NOMO-1 treated with DMSO at 0.1 percent for 48 hours (cell line): ENCODE results near the gene ROGDI.

Experiments used
- DNase-seq: peaks from one replicate; lab custom pipeline; 2025; ENCODE audit not compliant: unreplicated experiment; lab: John Stamatoyannopoulos, UW

Gene ROGDI

DNA sequence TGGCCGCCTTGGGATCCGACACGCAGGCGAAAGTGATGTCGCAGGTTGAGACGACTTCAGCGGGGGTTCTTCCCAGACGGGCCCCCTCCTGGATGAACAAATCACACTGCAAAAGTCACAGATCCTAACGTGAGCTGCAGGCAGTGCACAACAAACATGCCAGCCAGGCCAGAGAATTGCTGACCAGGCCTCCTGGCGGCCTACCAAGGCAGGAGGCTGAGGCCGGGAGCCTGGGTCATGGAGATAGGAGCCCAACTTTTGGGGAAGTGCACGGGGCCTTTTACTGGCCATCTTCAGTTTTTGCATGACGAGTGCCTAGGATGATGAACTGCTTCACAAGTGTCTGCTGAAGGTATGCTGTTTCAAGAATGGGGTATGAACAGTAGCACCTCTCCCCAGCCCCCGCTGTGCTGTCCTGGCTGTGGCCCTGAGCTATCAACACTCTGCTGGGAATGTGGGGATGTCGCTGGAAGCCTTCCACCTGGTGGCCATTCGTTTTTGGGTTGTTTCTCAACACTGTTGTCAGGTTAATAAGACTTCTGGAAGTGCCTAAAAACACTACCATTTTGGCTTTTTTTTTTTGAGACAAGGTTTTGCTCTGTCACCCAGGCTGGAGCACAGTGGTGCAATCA is 12.2 kb upstream of the ROGDI start:
- DNase-seq = no peak

DNA sequence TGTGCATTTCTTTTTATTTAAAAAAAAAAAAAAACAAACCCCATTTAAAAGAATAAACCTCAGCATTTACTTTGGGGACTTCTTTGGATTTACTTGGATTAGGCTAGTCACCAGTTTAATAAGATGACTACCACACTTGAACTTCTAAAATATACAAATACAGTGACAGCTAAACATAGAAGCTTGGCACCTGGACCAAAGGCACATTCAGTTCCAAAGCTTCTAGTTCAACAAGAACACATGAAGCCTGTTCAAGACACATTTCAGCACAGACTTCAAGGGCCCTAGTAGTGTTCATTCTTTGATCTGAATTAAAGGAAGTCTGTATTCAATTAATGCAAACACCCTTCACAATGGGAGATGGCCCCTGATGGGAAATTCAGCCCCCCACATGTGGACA is 11.6 kb upstream of the ROGDI start:
- DNase-seq = no peak

DNA sequence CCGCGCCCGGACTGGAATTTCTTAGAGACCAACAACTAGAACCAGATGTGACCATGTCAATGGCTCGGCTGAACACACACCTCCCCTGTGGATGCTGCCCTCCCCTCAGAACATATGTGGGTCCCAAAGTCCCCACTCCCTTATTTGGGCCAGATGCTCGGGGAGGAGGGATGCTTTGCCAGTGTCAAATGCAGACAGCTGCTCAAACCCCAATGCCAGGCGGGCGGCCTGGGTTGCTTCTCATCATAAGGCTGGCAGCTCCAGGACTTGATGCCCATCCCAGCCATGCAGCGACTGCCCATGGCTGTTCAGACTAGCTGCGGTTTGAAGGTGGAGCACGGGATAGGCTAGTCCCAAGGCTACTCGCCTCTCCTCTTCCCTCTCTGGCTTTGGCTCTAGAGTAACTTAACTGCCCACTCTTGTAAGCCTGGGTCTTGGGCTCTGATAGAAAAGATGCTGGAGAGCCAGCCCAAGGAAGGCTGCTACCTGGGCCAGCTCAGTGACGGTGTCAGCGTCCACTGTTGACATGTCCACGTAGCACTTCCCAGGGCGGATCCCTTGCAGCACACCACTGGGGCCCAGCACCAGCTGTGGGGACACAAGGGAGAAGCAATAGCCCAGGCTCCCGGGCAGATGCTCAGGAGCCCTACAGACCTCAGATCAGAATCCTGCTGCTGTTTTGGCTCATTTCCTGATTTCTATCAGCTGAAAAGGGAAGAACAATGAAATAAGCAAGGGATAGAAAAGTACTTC is 11.0 kb upstream of the ROGDI start:
- no peak for DNase-seq

DNA sequence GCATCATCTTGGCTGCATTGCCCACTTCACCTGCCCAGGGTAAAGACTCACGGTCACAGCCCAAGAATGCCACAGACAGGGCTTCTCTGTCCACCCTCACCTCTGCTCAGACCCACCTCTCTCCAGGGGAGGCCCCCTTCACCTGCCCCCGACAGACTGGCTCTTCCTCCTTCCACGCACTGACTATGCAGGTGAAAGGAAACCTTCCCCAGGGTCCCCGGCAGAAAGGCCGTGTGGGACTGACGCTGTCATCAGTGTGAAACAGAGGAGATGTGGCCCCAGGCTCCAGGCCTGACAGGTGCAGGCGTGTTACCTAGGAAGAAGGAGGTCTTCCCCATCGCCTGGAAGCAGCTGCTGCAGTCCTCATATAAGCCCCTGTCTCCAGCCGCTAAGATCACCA is 9.3 kb upstream of the ROGDI start:
- no peak for DNase-seq

DNA sequence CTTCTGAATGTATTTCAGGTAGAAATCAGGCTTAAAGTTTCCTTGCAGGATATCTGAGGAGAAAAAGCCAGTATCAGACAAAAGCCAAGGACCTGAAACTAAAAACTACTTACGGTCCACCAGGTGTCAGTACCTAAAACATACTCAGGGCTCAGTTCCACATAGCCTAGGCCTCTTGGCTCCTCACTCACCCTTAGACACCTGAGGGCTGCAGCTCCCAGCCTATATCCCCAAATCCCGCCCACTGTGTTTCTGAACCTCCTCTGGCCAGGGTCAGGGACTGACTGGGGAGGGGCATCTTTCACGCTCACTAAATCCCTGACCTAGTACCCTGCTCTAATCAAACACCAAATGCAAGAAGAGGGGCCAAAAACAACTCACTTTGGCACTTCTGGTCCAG is 8.8 kb upstream of the ROGDI start:
- DNase-seq = no peak

DNA sequence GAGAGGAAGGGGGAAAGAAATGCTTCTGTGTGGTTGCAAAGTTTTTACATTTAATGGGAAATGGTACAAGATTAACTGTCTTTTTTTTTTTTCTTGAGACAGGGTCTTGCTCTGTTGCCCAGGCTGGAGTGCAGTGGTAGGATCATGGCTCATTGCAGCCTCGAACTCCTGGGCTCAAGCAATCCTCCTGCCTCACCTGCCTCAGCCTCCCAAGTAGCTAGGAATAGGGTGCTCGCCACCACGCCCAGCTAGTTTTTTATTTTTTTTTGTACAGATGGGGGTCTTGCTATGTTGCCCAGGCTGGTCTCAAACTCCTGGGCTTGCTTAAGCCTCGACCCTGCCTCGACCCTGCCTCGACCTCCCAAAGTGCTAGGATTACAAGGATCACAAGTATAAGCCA is 3.8 kb upstream of the ROGDI start:
- DNase-seq = no peak

DNA sequence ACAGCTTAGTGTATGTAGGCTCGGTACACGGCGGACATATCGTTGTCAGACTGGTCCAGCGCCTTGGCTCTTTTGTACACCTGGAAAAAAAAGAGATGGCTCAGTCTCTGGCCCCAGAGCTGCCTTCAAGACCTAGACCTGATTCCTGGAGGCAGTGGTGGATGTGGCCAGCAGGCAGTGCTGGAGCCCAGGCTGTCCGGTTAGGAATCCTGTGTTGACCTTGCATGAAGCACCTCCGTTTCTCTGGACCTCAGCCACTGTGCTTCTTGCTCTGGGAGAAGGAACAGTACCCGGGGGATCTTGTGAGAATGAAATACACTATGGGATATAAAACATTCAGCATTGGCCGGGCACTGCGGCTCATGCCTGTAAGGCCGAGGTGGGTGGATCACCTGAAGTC is 2.8 kb upstream of the ROGDI start:
- no peak for DNase-seq

DNA sequence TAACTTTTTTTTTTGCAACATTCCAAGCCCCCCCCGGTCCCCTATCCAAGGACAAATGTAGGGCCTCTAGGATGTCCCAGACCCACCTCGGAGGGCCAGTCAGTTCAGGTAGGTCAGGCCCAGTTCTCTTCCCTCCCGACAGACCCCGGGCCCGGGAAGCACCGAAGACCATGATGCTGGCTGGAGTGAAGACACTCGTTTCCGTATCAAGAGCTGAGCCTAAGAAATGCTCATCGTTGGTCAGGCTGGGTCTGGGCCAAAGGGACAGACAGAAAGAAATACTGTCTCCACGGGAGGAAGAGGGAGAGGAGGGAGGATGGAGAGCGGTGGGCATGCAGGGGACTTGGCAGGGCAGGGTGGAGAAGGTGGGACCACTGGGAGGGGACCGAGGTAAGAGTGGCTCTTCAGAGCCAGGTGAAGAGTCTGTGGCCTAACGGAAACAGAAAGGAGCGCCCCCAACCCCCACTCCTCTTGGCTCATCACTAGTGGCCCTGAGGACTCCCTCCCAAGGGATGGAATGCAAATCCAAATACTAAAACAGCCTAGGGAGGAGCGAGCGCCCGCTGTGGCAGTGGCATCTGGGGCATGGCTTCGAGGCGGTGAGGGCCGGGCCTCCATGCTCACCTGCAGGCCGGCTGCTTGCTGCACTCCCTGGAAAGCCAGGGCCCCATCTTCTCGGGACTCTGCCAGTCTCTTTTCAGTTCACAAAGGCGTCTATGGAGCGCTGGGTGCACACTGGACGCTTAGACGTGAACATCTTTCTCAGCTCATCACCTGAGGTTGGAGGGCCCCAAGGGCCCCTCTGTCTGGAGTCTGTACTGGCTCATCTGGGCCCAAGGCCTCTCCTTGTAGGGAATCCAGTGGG is 1.7 kb upstream of the ROGDI start:
- no peak for DNase-seq

DNA sequence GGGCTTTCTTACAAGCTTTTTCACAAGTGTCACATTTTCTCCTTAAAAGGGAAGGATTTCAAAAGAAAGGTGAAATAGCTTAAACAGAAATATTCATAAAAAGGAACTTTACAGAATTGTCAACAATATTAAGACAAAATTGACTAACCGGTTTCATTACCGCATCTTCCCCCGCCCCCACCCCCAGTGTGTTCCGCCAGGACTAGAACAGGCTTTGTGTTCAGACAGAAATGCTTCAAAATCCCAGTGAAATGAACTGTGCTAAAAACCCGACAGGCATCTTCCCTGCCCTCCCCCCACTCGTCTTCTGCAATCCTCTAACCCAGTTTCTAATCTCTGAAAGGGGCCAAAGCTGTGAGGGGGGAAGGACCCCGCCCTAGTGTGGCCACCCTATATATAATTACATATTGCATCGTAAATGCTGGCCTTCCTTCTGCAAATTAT is 990 bp upstream of the ROGDI start:
- peak; percentile 37 for DNase-seq

DNA sequence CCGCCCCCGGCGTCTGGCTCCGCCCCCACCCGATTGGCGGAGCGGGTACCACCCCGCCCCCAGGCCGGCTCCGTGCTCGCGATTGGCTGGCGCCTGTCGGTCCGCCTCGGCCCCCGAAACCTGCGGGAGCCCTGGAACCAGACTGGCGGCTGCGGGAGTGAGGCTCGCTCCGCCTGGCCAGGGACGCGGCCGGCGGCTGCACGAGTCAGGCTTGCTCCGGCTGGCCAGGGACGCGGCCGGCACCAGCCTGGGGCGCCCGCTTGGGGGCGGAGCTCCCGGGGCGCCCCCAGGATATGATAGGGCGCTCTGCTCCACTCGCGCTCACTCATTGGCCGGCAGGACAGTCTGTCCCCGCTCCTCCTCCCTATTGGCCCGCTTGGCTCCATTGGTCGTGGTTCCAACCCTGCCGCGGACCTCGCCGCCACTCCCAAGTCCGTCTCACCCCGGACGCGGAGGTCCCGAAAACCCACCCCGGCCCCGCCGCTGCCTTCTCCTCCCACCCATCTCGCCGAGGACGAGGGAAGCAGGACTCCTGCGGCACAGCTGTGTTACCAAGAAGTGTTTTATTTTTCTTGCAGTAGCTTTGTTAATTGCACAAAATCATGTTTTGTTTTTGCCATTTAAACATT is 340 bp upstream of the ROGDI start:
- DNase-seq = peak; percentile 91

DNA sequence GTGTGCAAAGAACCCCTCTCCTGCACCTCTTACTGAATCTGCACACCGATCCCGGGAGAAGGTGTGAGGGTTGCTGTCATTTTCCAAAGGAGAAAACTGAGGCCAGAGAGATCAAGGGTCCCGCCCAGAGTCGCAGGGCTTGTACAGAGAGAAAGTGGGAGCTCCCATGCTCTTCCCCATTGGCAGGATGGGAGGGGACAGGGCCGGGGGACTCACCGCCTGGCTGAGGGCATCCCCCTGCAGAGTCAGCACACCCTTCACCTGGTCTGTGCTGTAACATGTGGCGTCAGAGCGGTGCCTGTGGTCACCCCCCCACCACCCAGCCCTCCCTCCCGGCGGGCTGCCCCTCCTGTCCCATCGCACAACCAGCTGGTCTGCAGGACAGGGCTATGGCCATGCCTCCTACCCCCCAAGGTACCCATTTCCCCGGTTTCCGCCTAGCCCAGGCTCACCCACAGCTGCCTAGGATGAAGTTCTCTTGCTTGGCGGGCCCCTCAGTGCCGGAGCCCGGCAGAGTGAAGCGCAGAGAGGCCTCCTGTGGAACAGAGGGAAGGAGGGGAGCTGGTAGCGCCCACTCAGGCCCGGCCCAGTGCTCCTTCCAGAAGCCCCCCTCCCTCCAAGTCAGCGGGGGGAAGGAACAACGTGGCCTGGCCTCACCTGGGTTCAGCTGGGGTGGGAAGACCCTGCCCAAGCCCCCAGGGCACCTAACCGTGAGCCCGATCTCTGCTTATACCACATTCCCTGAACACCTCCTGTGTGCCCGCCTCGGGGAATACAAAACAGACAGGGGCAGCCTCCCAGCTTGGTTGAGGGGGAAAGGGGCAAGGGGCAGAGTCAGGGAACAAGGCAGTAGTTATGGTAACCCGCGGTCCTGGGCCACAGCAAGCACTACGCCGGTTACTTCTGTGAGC is 1.1 kb downstream of the ROGDI start:
- DNase-seq = no peak

DNA sequence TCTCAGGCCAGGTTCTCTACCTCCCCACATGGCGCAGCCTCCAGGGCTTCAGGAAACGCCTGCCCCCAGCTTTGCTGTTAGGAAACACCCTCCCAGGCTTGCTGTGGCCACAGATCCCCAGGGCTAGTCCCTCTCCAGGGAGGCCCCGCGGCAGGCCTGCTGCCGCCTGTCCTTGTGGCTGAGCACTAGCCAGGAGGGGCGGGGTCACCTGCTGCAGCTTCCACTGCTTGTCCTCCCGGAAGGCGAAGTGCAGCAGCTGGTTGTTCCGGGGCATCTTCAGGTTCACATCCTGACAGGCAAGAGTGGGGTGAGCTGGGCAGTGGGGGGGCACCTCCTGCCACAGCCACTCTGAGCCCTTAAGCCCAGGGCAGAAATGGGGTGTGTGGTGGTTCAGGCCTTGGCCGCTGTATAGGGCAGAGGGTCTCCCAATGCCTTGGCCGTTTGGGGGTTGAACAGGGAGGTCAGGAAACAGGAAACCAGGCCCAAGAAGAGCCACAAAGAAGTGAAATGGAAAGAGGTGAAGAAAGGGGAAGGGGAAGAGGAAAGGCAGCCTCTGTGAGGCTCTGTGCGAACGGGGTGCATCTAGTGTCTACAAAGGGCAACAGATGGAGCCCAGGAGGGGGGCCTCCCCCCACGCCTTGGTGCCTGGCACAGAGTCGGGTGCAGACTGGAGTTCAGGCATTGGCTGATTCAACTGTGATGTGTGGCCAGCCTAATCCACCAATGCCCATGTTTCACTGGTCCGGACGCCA is 2.0 kb downstream of the ROGDI start:
- peak; percentile 78 for DNase-seq

DNA sequence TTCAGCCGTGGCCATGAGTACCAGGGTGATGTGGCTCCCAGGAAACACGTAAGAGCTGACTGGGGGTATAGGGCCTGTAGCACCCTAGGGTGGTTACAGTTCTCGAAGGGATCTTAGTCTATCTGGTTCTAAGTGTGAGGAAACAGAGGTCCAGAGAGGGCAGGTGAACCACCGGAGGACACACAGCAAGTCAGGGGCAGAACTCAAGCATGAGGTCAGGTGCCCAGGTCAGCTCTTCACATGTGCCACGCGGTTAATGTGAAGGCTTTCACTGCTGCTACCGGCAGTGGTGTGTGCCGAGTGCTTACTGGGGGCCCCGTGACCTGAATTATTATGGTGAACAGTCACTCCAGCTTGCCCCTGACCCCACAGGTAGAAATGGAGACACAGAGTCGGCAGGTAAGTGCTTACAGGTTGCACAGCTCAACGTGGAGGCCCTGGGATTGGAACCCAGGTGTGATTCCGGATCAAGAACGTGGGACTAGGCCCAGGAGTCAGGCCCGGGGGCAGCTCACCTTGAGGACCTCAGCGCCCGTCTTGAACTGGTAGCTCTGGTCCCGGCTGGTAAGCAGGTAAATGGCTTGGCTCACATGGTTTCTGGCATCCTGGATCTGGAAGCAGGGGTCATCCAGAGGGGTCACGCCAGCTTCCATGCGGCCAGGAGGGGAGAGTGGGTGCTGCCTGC is 3.1 kb downstream of the ROGDI start:
- DNase-seq = no peak

DNA sequence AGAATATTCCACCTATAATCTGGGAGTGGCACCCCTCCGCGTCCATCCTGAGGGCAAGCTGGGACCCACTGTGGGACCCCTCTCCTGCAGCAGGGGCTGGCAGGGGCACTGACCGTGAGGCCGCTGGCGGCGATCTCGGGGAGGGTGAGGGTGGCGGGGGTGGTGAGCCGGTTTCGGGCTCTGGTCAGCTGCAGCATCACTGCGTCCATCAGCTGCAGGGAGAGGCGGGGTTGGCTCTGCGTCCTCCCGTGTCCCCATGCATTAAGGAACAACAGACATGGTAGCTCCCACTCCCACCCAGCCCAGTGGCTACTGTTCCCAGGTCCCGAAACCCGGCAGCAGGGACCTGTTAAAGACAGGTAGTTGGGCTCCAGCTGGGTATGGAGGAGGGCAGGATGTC is 4.0 kb downstream of the ROGDI start:
- no peak for DNase-seq

DNA sequence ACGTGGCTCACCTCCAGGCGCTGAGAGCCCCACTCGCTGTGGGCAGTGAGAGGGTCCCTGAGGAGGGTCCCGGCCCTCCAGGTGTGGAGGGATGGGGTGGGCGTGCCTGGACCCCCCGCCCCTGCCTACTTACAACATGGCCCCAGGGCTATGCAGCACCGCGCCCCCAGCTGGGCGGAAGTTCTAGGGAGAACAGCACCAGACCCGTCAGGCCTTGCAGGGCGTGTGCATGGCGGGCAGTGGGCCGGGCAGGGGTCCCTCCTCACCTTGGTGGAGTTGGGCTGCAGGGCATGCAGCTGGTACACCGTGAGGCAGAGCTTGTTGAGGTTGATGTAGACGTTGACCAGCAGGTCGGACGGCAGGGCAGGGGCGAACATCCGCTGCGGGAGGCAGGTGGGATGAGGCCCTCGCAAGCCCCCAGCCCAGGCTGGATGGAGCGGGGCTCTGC is 4.6 kb downstream of the ROGDI start:
- no peak for DNase-seq

DNA sequence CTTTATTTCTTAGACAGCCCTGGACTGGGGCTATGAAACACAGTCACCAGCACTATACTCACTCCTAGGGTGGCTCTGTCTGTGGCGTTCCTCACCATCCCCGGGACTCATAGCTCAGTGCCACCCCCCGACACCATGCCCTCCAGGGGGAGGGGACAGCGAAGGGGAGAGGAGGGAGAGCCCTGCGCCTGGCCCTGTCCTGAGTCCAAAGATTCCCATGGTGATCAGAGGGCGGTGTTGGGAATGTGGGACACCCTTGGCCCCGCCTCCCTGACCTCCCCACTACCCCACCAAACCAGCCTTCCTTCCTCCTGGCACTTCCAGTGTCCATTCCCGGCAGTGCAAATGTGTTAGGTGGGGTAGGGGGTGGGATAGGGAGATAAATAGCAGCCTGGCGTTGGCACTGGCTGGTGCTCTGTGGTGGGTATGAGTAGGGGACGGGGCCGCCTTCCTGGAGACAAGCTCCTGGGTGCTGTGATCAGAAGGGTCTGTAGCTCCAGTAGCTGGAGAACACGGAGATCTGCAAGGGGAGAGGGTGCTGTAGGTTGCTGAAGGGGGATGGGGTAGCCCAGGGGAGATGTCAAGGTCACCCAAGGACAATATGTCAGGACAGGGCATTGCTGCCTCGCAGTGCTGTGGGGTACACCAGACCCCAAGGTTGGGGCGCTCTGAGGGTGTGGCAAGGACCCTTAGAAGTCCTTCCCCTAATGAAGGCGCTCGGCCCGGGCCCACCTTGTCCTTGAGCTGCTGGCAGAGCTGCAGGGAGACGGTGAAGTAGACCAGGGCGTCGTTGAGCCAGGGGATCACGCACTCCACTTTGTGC is 5.2 kb downstream of the ROGDI start:
- no peak for DNase-seq

DNA sequence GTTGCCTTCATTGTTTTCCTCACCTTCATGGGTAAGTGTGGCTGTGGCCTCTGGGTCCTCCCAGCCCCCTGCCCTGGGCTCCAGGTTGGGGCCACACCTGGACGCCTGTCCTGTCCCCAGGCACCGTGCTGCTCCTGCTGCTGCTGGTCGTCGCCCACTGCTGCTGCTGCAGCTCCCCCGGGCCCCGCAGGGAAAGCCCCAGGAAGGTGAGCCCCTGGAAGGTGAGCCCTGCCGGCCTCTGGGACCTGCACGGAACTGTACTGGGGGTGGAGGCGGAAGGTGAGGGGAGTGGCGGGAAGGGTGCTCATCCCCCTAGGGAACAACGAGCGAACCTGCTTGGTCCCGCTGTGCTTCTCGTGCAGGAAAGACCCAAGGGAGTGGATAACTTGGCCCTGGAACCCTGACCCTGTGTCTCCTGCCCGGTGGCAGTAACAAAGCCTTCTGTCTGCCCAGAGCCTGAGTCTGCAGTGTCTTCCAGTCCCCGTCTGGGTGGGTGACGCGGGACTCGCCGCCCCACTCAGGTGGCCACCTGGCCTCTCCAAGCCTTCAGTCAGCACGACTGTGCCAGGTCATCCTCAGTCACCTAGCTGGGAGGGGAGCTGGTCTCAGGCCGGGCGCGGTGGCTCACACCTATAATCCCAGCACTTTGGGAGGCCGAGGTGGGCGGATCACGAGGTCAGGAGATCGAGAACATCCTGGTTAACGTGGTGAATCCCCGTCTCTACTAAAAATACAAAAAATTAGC is 6.4 kb downstream of the ROGDI start:
- DNase-seq = no peak
